ENCODE measurements around the gene CHN1.

The CHN1 gene

DNA sequence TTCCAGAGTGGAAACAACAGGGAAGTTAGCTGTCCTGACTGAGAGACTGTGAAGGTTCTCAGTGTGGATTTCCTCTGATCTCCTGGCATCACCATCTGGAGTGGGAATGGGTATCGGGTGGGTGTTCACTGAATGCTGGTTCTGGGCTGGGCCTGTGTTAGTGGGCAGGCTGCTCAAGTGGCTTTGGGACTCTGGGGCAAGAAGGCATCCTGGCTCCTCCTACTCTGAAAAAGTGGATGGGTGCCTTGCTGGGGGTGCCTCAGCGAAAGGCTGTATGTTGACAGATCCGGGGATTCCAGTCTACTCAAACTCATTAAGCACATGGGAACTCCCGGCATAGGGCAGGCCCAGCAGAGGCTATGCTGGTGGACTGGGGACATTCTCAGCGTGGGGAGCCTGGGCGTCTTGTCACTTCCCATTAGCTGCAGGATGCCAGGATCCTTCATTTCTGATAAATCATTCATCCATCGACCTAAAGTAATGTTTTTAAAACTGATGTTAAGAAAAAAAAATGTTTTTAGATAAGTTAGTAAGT is 213.4 kb downstream of the CHN1 start:
- POLR2A ChIA-PET (ENCODE audit: low non-redundant PET), result no interaction called here
- H3K27ac ChIP-seq, result no peak overlapping the region
- no peak for DNase-seq (ENCODE audit: low spot score)
- CTCF ChIA-PET, result interaction anchor here (1.3 kb wide), 1 partner anchor 21 kb away, joined by 5 read pairs; no protein-coding TSS in a partner anchor
- TF ChIP-seq, protein P1, sequence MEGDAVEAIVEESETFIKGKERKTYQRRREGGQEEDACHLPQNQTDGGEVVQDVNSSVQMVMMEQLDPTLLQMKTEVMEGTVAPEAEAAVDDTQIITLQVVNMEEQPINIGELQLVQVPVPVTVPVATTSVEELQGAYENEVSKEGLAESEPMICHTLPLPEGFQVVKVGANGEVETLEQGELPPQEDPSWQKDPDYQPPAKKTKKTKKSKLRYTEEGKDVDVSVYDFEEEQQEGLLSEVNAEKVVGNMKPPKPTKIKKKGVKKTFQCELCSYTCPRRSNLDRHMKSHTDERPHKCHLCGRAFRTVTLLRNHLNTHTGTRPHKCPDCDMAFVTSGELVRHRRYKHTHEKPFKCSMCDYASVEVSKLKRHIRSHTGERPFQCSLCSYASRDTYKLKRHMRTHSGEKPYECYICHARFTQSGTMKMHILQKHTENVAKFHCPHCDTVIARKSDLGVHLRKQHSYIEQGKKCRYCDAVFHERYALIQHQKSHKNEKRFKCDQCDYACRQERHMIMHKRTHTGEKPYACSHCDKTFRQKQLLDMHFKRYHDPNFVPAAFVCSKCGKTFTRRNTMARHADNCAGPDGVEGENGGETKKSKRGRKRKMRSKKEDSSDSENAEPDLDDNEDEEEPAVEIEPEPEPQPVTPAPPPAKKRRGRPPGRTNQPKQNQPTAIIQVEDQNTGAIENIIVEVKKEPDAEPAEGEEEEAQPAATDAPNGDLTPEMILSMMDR (conservative IDR thresholded peaks at IDR 0.05; ENCODE audit: low read depth), result no peak

DNA sequence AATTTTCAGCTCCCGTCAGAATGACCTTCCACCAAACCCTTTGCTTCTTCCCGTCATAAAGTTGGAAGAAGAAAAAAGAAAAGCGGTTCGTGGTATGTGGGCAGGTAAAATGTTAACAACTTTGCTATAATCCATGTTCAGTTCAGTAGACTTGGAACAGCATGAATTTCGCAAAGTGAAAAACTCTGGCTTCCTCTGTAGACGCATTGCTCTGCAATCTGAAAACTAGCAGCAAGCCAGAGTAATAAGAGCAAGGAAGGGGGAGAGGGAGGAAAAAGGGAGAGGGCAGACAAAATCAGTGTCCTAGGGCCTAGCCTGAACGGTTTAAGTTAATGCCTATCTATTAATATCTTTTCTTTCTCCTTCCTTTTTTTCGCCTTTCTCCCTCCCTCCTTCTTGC is 214.2 kb downstream of the CHN1 start:
- no peak for DNase-seq (ENCODE audit: low spot score)
- TF ChIP-seq, protein P1 (conservative IDR thresholded peaks at IDR 0.05; ENCODE audit: low read depth), result no peak
- POLR2A ChIA-PET (ENCODE audit: low non-redundant PET), result no interaction called here
- CTCF ChIA-PET, result interaction anchor here (0.7 to 1.3 kb wide), 2 partner anchors 20 to 461 kb away, joined by 5 read pairs; no protein-coding TSS in a partner anchor
- no peak overlapping the region for H3K27ac ChIP-seq

DNA sequence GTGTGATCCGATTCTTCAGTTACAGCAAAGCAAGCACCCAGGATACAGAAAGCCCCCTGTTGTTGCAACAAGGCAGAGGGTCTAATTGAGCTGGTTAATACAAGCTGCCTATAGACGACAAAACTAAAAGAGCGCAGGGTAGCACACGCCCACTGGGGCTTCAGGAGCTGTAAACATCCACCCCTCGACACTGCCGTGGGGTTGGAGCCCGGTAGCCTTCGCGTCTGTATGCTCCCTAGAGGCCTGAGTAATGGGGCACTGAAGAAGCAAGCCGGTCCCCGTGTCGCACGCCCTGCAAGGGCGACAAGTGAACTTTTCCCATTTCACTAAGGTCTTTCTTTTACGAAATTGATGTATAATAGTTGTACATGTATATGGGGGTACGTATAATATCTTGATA is 216.2 kb downstream of the CHN1 start:
- TF ChIP-seq, protein P1 (conservative IDR thresholded peaks at IDR 0.05; ENCODE audit: low read depth), result no peak
- ChIA-PET POLR2A (ENCODE audit: low non-redundant PET) (no interaction called here), CTCF (no interaction called here)
- DNase-seq (ENCODE audit: low spot score), result no peak
- no peak overlapping the region for H3K27ac ChIP-seq

GRCh38 chr2:174788291-174788929 is 216.8 kb downstream of the CHN1 start:
- ChIA-PET POLR2A (ENCODE audit: low non-redundant PET) (interaction anchor here (0.5 kb wide), 1 partner anchor 78 kb away, joined by 3 read pairs; no protein-coding TSS in a partner anchor), CTCF (no interaction called here)
- no peak overlapping the region for H3K27ac ChIP-seq
- TF ChIP-seq, protein P1 (conservative IDR thresholded peaks at IDR 0.05; ENCODE audit: low read depth), result no peak
- DNase-seq (ENCODE audit: low spot score), result no peak

- CTCF ChIA-PET, result no interaction called here
Measured at GRCh38 chr2:174787487-174788205, 217.5 kb downstream of the CHN1 start.

GRCh38 chr2:174786066-174786725 is 219.0 kb downstream of the CHN1 start:
- ChIA-PET POLR2A (ENCODE audit: low non-redundant PET) (no interaction called here), CTCF (no interaction called here)
- H3K27ac ChIP-seq, result no peak overlapping the region
- TF ChIP-seq, protein P1 (conservative IDR thresholded peaks at IDR 0.05; ENCODE audit: low read depth), result no peak
- no peak for DNase-seq (ENCODE audit: low spot score)

More at GRCh38 chr2:174787487-174788205, 217.5 kb downstream of the CHN1 start:
- no peak for DNase-seq (ENCODE audit: low spot score)
- POLR2A ChIA-PET (ENCODE audit: low non-redundant PET), result interaction anchor here (0.5 kb wide), 1 partner anchor 79 kb away, joined by 3 read pairs; no protein-coding TSS in a partner anchor
- H3K27ac ChIP-seq, result no peak overlapping the region
- TF ChIP-seq, protein P1 (conservative IDR thresholded peaks at IDR 0.05; ENCODE audit: low read depth), result no peak

Data from RWPE1 (cell line).